GM20431 (cell line): ENCODE data around the gene ITPK1.
"Not testable (repeated sequence)": the region's sequence is repeated elsewhere in the genome, so short reads cannot be mapped to it uniquely, and the experiment has no call there.

ENCODE experiments used
- in situ Hi-C: fragments of 300-500 bp; cut with MseI, MboI; formaldehyde crosslinking; loops from one replicate; pipeline ENCODE4 v1.15.0; 2020; ENCODE audit warnings: low sequenced_read_pairs; ENCODE audit not compliant: unreplicated experiment

ITPK1 gene

DNA sequence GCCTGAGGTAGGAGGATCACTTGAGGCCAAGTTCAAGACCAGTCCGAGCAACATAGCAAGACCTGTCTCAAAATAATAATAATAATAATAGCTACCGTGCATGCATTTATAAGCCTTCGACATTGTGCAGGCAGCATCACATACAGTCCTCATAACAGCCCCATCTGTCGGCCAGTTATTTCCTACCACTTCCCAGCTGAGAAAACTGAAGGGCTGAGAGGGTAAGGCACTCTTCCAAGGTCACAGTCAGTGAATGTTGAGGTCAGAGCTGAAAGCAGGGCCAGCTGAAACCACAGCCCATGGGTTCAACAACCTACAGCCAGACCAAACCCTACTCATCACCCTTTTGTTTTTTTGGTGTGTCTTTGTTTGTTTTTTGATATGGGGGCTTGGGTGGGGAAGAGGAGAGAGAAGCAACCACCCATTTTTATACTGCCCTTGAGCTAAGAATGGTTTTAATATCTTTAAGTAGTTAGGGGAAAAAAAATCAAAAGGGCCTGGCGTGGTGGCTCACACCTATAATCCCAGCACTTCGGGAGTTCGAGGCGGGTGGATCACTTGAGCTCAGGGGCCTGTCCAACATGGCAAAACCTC, 16.8 kb upstream of the ITPK1 start:
- in situ Hi-C loops, result no loop called here

DNA sequence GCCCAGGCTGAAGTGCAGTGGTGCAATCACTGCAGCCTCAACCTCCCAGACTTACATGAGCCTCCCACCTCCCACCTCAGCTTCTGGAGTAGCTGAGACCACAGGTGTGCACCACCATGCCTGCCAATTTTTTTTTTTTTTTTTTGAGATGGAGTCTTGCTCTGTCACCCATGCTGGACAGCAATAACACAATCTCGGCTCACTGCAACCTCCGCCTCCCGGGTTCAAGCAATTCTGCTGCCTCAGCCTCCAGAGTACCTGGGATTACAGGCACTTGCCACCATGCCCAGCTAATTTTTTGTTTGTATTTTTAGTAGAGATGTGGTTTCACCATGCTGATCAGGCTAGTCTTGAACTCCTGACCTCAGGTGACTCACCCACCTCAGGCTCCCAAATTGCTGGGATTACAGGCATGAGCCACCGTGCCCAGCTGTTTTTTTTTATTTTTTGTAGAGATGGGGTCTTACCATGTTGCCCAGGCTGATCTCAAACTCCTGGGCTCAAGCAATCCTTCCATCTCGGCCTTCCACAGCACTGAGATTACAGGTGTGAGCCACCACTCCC, 15.6 kb upstream of the ITPK1 start:
- in situ Hi-C loops, result not testable (repeated sequence)

GRCh38 chr14:93128725-93129459, 13.2 kb upstream of the ITPK1 start:
- in situ Hi-C loops, result no loop called here

GRCh38 chr14:93126111-93126510, 10.4 kb upstream of the ITPK1 start:
- in situ Hi-C loops, result no loop called here

GRCh38 chr14:93122826-93123225, 7.1 kb upstream of the ITPK1 start:
- in situ Hi-C loops, result no loop called here

DNA sequence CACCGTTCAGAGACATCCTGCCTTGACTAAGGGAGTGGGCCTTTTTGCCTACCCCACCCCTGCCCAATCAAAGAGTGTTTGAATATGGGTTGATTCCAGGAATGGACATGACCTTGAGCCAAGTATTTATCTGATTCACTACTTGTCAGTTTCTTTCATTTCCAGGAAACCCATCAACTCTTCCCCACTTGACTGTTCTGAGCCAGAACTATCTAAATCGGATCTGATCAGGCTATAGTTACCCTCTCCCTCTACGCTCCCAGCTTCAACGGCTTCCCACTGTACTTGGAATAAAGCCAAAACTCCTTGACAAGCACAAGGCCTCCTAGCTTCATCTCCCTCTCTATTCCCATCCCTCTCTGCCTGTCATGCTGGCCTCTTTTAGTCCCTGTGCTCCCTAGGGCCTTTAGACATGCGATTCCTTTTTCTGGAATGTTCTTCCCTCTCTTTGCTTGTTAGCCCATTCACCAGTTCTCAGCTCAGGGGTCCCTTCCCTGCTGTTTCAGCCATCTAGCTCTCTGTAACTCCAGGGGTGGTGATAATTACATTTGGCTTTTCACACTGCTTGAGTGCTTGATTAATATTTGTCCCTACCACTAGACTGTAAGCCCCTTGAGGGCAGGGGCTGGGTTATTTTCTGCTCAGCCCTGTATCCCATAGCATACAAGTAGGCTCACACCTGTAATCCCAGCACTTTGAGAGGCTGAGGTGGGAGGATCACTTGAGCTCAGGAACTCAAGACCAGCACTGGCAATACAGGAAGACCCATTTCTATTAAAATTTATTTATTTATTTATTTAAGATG, 5.5 kb upstream of the ITPK1 start:
- in situ Hi-C loops, result no loop called here

GRCh38 chr14:93120517-93120916, 4.8 kb upstream of the ITPK1 start:
- in situ Hi-C loops, result no loop called here

DNA sequence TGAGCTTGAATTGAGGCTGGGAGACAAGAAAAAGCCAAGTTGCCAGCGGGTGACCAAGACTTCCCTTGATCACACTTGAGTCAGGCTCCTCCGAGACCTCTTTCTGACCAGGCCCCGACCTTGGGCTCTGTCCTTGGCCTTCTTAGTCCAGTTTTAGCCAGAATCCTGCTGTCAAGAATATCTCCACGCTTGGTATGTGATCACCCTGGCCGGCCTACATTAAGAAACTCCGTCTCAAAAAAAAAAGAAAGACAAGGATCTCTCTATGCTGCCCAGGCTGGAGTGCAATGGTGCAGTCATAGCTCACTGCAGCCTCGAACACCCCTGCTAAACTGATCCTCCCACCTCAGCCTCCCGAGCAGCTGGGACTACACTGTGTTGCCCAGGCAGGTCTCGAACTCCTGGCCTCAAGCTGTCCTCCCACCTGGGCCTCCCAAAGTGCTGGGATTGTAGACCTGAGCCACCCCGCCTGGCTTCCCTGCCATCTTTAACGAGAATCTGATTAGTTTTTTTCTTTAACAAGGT, 1.0 kb upstream of the ITPK1 start:
- in situ Hi-C loops, result no loop called here

DNA sequence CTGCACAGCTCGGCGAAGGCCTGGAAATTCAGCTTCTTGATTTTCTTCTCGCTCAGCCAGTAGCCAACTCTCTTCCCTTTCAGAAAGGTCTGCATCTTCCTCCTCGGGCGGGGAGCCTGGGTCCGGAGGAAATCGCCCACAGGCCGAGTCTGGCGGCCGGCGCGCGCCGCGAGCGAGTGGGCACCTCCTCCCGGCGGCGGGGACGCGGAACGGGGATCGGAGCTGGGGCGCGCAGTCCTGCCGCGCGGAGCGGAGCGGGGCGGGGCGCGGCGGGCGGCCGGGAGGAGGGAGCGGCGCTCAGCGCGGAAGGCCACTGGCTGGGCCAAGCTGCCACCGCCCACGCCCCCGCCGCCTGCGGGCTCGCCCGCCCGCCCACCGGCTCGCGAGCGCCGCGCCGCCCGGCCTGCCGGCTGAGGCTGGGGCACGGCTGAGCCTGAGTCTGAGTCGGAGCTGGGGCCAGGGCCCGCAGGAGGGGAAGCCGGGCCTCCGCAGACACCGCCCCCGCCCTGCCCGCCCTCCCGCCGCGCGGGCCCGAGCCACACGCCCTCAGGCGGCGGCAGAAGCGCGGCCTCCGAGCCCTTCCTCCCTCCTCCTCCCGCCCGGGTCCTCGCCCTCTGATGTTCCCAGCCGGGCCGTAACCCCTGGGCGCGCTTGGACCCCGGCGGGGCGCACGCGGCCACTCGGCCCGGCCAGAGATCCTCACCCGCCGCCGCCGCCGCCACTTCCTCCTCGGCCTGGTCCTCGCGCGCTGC, 480 bp downstream of the ITPK1 start:
- in situ Hi-C loops, result no loop called here

DNA sequence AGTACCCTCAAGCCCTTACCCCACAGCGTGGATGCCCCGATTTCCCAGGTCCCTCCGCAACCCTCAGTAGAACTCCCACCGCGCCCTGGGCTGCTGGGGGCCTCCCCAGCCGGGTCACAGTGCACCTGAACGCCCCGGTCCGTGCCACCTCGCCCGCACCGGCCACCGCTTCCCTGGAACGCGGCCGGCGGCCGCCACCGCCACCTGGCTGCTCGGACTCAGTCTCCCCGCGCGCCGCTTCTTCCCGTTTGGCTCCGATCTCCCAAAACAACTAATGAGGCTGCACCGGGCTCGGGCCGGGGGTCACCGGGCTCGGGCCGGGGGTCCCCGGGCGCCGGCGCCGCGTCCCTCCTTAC, 1.0 kb downstream of the ITPK1 start:
- in situ Hi-C loops, result no loop called here

DNA sequence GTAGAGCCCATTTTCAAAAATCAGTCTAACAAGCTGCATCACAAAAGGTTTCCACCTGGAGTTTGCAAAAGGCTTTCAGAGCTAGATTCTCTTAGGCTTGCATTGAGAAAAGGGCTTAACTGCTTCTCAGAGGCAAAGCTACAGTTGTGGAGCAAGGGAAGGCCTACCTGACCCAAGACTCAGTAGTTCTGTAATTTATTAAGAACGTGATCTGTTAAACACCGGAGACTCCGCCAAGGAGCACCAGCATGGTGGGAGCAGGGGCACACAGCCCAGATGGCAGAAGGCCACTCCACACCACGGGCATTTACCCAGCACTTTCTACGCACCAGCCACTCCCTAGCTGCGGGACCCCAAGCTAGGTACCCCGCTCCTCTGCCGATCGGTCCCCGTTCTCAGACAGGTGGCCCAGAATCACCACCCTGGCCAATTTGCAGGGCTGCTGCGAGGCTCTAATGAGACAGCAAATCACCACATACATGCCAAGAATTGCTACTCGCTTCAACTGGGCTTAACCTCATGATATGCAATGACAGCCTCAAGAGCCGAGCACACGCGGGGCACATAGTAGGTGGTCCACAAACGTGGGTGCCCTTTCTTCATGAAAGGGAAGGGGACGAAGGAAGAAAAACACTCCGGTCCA, 1.5 kb downstream of the ITPK1 start:
- in situ Hi-C loops, result no loop called here

GRCh38 chr14:93113678-93114067, 2.1 kb downstream of the ITPK1 start:
- in situ Hi-C loops, result no loop called here

GRCh38 chr14:93112891-93113677, 2.6 kb downstream of the ITPK1 start:
- in situ Hi-C loops, result no loop called here

DNA sequence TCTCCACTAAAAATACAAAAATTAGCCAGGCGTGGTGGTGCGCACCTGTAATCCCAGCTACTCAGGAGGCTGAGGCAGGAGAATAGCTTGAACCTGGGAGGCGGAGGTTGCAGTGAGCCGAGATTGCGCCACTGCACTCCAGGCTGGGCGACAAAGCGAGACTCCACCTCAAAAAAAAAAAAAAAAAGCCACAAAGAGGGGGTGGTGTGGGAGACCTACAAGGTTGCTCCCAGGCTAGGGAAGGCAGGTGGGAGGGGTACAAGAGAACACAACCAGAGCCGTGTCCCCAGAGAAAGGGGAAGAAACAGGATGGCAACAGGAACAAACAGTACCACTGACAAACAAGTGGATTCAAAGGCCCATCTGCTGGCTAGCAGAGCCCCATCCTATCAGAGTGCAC, 4.2 kb downstream of the ITPK1 start:
- in situ Hi-C loops, result not testable (repeated sequence)

- in situ Hi-C loops, result no loop called here
These were observed 4.8 kb downstream of the ITPK1 start for GRCh38 chr14:93110856-93111419.

GRCh38 chr14:93109572-93110481, 5.9 kb downstream of the ITPK1 start:
- in situ Hi-C loops, result no loop called here

DNA sequence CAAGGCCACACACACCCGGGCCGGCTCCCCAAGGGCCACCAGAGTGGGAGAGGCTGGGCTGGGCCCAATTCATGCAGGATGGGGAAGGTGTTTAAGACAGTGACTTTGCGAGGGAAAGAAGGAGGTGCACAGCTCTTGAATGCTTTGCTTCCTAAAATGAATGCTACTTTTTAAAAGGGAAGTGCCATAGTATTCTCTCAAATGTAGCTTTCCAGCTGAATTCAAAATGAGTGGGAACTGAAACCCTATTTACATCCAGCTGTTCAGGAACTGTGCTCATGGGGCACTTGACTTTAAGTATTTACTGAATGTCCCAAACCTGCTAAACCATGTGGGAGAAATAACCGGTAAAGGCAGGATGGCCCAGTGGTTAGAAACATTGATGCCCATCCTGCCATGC, 7.6 kb downstream of the ITPK1 start:
- in situ Hi-C loops, result no loop called here

DNA sequence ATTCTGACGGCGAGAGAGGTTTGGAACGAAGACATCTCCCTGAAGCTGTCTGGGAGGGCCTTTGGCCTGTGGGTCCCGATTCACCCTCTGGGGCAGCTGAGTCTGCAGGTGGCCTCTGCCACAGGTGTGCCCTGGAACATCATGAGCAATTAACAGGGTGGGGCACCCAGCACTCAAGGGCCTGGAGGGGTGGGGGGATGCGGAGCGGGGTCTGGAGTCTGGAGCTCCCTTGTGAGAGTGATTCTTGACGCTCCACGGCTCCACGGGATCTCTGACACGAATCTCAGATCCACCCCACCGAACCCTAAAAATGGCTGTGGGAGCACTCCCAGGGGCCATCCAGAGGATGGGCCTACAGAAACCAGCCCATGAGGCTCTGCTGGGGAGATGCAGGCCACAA, 8.3 kb downstream of the ITPK1 start:
- in situ Hi-C loops, result no loop called here
